GM10248 (cell line): ENCODE measurements around the gene PPP2R2C.

ENCODE experiments used
- CTCF ChIA-PET: fragments of 300-600 bp; sonication (Branson Sonifier 250); formaldehyde crosslinking; extraction: SDS; loops from one replicate; lab custom pipeline; 2021; ENCODE audit warnings: antibody characterized with exemption; lab: Yijun Ruan, JAX
- POLR2A ChIA-PET: fragments of 350-650 bp; sonication (Branson Sonifier 250); formaldehyde crosslinking; extraction: SDS; loops from one replicate; lab custom pipeline; 2020; ENCODE audit warnings: antibody characterized with exemption; lab: Yijun Ruan, JAX
- DNase-seq: peaks from one replicate; pipeline ENCODE4 v3.0.0; 2012; ENCODE audit errors: extremely low spot score
- TF ChIP-seq, protein P1 (sequence below): IDR thresholded peaks from 2 replicates; pipeline ENCODE4 v1.5.1; 2012; ENCODE audit warnings: mild to moderate bottlenecking, low read depth; ENCODE audit errors: extremely low read depth, missing control alignments, control extremely low read depth

The PPP2R2C gene

DNA sequence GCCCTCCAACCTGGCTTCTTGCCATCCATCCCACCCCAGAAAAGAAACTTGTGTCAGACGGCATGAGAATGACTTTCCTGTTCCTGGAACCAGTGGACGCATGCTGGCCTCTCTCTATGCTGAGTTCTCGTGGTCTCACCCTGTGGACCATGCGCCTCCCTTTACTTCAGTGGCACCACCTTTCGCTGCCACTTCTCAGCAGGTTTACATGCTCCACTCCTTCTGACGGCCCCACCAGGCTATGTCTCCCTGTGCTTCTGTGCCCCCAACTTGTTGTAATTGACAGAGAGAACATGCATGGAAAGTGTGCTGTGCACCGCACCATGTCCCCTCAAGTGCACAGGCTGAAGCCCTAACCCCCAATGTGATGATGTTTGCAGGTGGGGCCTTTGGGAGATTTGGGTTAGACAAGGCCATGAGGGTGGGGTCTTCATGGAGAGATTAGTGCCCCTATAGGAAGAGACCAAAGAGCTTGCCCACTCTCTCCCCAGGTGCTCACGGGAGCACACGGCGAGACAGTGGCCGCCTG lies 3.1 kb upstream of the PPP2R2C start:
- POLR2A ChIA-PET, result no interaction called here
- CTCF ChIA-PET, result interaction anchor here (0.6 kb wide), 1 partner anchor 8 kb away, joined by 3 read pairs; no protein-coding TSS in a partner anchor
- TF ChIP-seq, protein P1, sequence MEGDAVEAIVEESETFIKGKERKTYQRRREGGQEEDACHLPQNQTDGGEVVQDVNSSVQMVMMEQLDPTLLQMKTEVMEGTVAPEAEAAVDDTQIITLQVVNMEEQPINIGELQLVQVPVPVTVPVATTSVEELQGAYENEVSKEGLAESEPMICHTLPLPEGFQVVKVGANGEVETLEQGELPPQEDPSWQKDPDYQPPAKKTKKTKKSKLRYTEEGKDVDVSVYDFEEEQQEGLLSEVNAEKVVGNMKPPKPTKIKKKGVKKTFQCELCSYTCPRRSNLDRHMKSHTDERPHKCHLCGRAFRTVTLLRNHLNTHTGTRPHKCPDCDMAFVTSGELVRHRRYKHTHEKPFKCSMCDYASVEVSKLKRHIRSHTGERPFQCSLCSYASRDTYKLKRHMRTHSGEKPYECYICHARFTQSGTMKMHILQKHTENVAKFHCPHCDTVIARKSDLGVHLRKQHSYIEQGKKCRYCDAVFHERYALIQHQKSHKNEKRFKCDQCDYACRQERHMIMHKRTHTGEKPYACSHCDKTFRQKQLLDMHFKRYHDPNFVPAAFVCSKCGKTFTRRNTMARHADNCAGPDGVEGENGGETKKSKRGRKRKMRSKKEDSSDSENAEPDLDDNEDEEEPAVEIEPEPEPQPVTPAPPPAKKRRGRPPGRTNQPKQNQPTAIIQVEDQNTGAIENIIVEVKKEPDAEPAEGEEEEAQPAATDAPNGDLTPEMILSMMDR, result no peak
- DNase-seq, result no peak

DNA sequence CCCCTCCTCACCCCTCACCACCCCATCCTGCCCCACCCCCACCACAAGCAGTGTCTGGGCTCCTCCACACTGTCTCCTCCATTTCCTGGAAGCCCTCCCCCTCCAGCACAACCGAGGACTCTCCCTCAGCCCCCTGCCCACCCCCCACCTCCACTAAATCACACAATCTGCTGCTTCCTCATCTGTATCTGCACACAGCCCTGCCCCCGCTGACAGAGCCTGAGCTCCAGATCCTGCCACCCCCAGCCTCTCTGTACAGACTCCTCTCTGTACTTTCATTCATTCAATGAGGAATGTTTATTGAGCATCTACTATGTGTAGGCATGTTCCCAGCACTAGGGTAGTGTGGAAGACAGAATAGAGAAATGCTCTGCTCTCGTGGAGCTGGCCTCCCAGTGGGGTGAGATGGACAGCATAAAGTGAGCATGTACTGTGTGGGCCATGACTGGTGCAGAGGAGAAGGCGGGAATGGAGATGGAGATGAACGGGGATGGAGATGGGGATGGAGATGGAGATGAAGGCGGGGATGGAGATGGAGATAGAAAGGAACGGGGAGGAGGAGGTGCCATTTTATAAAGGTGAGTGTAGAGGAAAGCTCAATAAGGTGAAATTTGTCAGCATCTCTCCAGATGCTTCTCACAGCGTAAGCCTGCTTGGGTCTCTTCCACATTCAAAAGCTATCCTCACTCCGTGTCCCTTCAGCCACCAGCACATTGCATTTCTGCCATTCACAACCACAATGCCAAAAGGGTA lies 2.5 kb upstream of the PPP2R2C start:
- TF ChIP-seq, protein P1, result no peak
- DNase-seq, result no peak
- ChIA-PET POLR2A (no interaction called here), CTCF (no interaction called here)

DNA sequence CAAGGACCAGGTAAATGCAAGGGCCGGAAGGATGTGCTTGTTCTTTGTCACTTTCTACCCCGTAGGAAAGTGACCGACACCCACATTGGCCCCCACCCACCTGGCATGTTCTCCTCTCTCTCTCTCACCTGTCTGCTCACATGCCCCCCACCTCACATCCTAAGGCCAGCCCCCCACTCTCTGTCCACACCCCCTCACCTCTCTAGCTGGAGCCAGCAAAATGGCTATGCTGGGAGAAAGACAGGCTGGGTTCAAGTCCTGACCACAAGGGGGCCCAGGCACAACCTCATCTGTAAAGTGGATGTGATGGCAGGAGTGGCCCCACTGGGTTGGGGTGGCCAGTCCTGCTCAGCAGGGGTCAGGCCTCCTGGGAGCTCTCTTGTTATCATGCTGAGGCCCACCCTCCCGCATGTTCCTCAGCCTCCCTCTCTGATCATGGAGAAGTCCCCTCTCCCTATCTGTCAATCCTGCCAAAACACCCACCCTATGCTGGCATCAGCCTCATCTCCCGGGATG lies 1.7 kb upstream of the PPP2R2C start:
- ChIA-PET CTCF (no interaction called here), POLR2A (no interaction called here)
- TF ChIP-seq, protein P1, result no peak
- DNase-seq, result no peak

DNA sequence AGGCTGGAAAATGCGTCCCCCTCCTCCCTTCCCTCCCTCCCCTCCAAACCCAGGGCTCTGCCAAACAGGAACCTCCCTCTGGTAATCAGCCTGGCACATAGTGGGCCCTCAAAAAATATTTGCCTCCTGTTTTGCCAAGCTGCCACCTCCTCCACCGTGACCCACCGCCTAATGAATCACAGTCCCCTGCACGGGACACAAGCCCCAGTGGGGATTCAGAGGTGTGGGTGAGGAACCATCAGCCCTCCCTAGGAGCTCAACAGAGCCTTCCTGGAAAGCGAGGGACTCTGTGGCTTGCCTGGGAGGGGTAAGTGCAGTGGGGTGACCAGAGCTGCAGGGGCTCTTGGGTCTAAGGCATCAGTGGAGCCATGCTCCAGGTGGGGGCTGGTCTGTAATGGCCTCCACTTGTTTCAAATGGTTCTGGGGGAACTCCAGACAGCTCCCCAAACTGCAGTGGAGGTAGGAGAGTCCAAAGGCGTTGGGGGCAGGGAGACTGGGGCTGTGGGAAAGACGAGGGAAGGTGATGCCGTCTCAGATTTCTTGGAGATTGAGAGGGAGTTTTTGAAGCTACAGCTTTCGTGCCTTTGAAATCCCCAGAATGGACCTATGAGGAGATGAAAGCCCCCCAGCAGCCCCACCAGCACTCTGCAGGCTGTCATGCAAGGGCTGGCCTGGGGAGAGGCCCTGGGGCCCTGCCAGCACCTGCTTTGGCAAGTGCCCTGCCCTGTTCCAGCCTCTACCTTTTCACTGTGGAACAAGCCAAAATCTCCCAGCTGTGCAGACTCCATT lies 1.0 kb upstream of the PPP2R2C start:
- POLR2A ChIA-PET, result no interaction called here
- CTCF ChIA-PET, result no interaction called here

DNA sequence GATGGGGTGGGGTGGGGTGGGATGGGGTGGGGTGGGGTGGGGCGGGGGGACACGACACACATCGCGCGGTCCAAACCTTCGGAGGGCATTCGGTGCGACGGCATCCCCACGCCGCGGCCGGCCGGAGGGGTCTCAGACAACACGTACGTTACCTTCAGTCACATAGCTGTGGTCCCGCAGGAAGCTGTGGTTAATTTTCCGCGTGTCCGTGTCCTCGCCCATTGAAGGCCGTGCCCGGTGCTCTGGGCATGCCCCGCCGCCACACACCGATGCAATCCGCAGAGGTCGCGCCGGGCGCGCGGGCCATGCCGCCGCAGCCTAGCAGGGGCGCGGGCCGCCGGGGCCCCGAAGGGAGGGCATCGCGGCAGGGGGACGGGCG lies 417 bp downstream of the PPP2R2C start:
- ChIA-PET CTCF (no interaction called here), POLR2A (no interaction called here)
- TF ChIP-seq, protein P1, result no peak
- DNase-seq, result no peak

More for the DNA sequence above, 1.0 kb upstream of the PPP2R2C start:
- no peak for DNase-seq
- TF ChIP-seq, protein P1, result no peak

DNA sequence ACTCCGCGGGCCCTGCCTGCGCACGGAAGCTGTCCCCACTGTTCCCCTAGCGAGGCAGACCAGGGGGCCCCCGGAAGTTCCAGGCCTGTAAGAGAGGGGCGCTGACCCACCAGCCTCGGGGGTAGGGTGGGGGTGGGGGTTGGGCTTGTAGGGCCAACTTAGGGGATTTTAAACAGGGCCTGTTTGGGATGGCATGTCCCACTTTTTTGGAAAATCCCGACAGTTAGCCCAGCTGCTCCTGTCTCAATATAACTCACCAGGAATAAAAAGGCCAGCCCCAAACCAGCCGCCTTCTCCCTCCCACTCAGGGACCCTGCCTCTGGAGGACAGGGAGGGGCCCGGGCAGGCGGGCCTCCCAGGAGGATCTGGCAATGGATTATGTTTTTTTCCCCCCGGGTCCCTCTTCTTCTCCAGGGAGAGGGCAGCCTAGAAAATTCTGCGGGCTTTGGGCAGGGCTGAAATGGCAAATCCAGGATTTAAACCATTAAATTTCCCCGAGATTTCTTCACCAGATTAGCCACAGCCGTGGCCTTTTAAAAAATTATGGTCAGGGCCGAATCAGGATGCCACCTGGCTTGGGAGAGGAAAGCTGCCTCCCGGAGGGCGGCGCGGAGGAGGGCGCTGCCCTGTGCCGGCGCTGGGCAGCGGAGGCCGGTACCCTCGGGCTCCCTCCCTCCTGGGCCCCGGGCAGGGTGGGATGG lies 957 bp downstream of the PPP2R2C start:
- POLR2A ChIA-PET, result no interaction called here

More for the DNA sequence above, 957 bp downstream of the PPP2R2C start:
- TF ChIP-seq, protein P1, result no peak
- no peak for DNase-seq
- CTCF ChIA-PET, result no interaction called here
